Neutrophil (primary cell): ENCODE measurements around the gene GORAB.

Experiments used
- H3K27ac ChIP-seq: fragments of 200-600 bp; sonication (generic); 2 replicates; pipeline ENCODE4 v1.5.1; 2016; ENCODE audit warnings: mild to moderate bottlenecking, moderate library complexity
- H3K27me3 ChIP-seq: fragments of 200-600 bp; sonication (generic); 2 replicates; pipeline ENCODE4 v1.6.0; 2016; ENCODE audit warnings: mild to moderate bottlenecking
- H3K36me3 ChIP-seq: fragments of 200-600 bp; sonication (generic); 2 replicates; pipeline ENCODE4 v1.5.1; 2017
- H3K4me1 ChIP-seq, 2 experiments: fragments of 200-600 bp in 1 of 2; sonication (generic) in 1 of 2; 1 replicate in 1 of 2; 2 replicates in 1 of 2; pipeline versions ENCODE4 v1.5.1 to v1.6.1; 2013 to 2016; ENCODE audit warnings: low read depth in 1 of 2, low read length in 1 of 2, mild to moderate bottlenecking in 1 of 2, moderate library complexity in 1 of 2; ENCODE audit not compliant: control insufficient read depth in 1 of 2, insufficient read depth in 1 of 2
- H3K4me3 ChIP-seq, 2 experiments: fragments of 200-600 bp in 1 of 2; sonication (generic) in 1 of 2; 1 replicate in 1 of 2; 2 replicates in 1 of 2; pipeline ENCODE4 v1.5.1; 2013 to 2016; ENCODE audit warnings: low read depth in 1 of 2, low read length in 1 of 2, mild to moderate bottlenecking in 1 of 2, moderate library complexity in 1 of 2
- H3K9me3 ChIP-seq: fragments of 200-600 bp; sonication (generic); 2 replicates; pipeline ENCODE4 v1.5.1; 2016
- CTCF ChIP-seq: fragments of 200-600 bp; sonication (generic); IDR thresholded peaks from 2 replicates; pipeline ENCODE4 v1.5.1; 2016; ENCODE audit warnings: antibody characterized with exemption

The GORAB gene

GRCh38 chr1:170531758-170532657 lies at the start of gene GORAB:
TSS of gene GORAB (plus strand) at chr1:170532166. CDS start at chr1:170532224, 58 bp downstream.
- Histone ChIP-seq H3K36me3 (no peaks in the 10 kb centered on the region), H3K4me3 (peak within 1 kb of the TSS; percentile 67 to 71), H3K27ac (peak within 1 kb of the TSS; percentile 53), H3K4me1 (peaks cover 16 to 23% of the 10 kb centered on the region in 2 experiments), H3K9me3 (no peaks in the 10 kb centered on the region), H3K27me3 (peaks cover 26% of the 10 kb centered on the region)
- TF ChIP-seq CTCF, result no peak

- Histone ChIP-seq H3K9me3 (no peaks in the 10 kb centered on the region), H3K27ac (no peak overlapping the region), H3K4me3 (no peak overlapping the region), H3K27me3 (no peaks in the 10 kb centered on the region), H3K4me1 (no peaks in the 10 kb centered on the region), H3K36me3 (no peaks in the 10 kb centered on the region)
- no peak for TF ChIP-seq CTCF
Measured at GRCh38 chr1:170483051-170483450, 48.9 kb upstream of the GORAB start.

- Histone ChIP-seq H3K36me3 (no peaks in the 10 kb centered on the region), H3K4me3 (no peak overlapping the region), H3K4me1 (no peaks in the 10 kb centered on the region), H3K9me3 (no peaks in the 10 kb centered on the region), H3K27me3 (no peaks in the 10 kb centered on the region), H3K27ac (no peak overlapping the region)
- TF ChIP-seq CTCF, result no peak
Measured at GRCh38 chr1:170487503-170487902, 44.5 kb upstream of the GORAB start.

GRCh38 chr1:170491291-170491690 lies 40.7 kb upstream of the GORAB start:
- Histone ChIP-seq H3K4me3 (no peak overlapping the region), H3K27ac (no peak overlapping the region), H3K27me3 (no peaks in the 10 kb centered on the region), H3K4me1 (peaks cover 9 to 15% of the 10 kb centered on the region in 2 experiments), H3K36me3 (no peaks in the 10 kb centered on the region), H3K9me3 (no peaks in the 10 kb centered on the region)
- no peak for TF ChIP-seq CTCF

GRCh38 chr1:170494369-170494768 lies 37.6 kb upstream of the GORAB start:
- Histone ChIP-seq H3K4me3 (no peak overlapping the region), H3K27me3 (no peaks in the 10 kb centered on the region), H3K9me3 (no peaks in the 10 kb centered on the region), H3K36me3 (no peaks in the 10 kb centered on the region), H3K4me1 (peaks cover 9 to 15% of the 10 kb centered on the region in 2 experiments), H3K27ac (no peak overlapping the region)
- TF ChIP-seq CTCF, result no peak
